ENCODE data around the gene LCAT.
"Not testable (repeated sequence)": the region's sequence is repeated elsewhere in the genome, so short reads cannot be mapped to it uniquely, and the experiment has no call there.

Gene LCAT

DNA sequence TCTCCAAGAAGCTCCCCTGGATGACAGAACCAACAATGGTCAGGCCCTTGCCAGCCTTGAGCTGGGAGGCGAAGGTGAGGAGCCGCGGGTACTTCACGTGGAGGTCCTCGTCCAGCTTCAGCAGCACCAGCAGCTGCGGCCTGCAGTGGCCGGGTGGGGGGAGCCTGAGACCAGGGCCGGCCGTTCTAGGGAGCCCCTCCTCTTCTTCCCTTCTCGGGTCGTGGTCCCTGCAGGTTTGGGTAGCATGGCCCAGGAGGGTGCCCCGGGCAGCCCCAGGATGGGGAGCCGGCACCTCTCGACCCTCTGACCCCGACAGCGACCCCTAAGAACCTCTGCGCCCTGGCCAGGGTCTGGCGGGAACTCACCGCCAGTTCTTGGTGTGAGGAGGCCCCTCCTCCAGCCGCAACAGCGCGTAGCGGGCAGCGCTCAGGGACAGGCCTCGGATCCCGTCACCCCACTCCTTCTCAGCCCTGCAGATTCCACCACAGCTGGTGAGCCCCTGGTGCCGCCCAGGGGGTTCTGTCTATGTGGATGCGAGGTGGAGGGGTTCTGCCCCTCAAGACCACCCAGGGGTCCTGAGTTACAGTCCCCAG is 3.1 kb upstream of the LCAT start:
- DNase-seq (ENCODE audit: low read depth), result no peak

DNA sequence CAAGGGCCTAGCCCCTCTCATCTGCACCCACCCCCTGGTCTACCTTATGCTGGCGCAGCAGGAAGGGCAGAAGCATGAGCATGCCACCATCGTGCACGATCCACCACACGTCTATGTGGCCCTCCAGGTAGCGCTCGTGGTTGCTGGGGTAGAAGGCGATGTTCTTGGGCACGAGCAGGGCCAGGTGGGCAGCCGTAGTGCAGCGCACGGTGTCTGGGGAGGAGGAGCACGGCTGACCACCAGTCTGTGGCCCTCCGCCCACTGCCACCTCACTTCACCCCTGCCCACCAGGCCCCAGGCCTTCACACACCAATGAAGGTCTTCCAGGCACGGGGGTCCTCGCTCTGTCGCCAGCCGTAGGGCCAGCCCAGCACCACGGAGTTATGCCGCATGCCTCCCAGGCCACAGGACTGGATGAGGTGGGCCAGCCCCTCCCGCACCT is 2.2 kb upstream of the LCAT start:
- no peak for DNase-seq (ENCODE audit: low read depth)

DNA sequence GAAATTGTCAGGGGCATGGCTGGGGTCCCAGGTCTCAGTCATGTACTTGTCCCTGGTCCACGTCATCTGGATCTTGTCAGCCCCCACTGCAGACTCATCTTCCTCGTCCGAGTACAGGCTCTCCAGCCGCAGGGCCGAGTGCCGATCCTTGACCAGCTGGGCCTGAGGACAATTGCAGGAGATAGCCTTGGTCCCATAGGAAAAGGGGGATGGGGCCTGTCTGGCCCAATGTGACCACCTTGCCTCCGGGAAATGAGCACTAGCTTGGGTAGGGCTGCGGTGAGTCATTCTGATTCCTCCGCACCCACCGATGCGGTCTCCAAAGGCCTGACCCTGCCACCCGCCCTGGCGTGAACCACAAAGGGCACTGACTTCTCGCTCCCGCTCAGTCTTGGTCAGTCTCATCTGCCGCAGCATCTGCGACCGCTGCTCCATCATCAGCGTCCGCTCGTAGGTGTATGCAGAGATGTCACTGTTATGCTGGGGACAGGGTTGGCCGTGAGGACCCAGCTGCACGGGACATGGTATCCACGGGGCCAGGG is 1.5 kb upstream of the LCAT start:
- no peak for DNase-seq (ENCODE audit: low read depth)

DNA sequence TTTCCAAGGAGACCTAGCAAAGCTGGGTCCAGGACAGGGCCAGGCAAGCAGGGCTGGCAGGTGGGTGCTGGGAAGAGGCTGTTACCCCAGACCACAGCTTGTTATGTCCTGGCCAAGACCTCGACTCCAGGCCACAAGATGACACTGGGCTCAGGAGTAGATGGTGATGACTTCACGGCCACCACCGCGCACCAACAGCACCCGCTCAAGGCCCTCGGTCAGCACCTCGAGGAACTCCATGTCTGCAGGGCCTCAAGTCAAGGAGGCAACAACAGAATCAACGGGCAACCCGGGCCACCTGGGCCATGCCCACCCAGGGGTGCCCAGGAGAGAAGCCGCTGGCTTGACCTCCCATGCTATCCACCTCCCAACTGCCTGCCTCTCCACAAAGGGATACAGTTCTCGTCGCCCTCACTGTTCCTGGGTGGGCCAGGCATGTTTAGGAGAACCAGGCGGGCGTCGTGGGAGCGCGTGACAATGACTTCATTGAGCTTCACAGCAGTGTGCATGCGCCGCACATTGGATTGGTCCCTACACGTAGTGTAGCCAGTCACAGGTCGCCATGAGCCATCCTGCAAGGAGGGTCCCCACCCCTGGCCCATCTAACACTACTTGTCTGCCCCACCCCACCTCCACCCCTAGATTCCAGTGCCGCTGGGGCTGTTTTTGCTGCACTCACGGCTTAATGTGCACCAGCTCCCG is 921 bp upstream of the LCAT start:
- no peak for DNase-seq (ENCODE audit: low read depth)

DNA sequence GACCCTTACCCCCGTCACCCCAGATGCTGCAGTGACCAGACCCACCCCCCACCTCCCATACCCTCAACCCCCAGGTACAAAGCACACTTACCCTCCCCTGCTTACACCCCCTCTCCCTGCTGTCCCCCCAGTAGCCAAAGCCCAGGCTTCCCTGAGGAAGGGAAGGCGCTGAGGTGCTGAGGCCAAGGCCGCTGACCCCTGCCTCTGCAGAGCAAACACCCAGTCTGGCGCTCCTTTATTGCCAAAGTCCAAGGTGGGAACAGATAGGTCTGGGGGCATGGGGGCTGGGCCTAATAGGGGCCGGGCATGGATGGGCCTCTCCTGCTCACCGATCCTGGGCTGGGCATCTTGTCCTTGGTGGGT is 683 bp downstream of the LCAT start:
- no peak for DNase-seq (ENCODE audit: low read depth)

DNA sequence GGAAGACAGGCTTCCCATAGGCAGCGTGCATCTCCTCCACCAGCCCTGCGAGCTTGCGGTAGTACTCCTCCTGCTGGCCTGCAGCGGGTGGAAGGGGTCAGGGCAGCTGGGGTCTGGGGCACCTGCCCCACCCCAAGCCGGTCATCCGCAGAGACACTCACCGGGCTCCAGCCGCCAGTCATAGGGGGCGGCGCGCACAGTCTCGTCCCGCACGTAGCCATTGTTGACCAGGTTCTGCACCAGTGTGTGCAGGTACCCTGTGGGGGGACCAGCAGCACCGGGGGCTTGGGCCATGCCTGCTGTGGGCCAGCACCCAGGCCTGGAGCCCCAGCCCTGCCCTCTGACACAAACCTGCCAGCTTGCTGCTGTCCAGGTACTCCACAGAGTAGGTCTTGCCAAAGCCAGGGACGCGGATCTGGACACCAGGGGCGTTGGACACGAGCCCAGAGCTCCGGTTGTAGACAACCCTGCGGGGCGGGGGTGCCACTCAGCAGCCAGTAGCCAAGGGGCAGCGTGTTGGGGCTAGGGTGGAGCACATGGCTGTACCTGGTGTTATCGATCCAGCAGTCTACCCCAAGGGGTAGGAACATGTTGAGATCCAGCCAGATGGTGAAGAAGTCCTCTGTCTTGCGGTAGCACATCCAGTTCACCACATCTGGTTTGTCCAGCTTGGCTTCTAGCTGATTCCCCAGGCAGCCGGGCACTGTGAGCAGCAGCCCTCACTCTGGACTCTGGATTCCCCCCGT is 1.2 kb downstream of the LCAT start:
- no peak for DNase-seq (ENCODE audit: low read depth)

DNA sequence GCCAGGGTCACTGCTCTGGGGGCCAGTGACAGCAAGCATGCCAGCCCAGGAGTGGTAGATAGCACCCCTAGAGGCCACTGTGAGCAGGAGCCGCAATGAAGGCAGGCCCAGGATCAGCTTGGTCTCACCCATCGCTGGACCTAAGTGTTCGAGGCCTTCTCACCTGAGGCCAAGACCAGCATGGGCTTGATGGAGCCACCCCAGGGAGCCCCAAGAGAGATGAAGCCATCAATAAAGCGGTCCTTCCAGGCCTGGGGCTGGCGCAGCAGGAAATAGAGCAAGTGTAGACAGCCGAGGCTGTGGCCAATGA is 1.8 kb downstream of the LCAT start:
- DNase-seq (ENCODE audit: low read depth), result no peak

DNA sequence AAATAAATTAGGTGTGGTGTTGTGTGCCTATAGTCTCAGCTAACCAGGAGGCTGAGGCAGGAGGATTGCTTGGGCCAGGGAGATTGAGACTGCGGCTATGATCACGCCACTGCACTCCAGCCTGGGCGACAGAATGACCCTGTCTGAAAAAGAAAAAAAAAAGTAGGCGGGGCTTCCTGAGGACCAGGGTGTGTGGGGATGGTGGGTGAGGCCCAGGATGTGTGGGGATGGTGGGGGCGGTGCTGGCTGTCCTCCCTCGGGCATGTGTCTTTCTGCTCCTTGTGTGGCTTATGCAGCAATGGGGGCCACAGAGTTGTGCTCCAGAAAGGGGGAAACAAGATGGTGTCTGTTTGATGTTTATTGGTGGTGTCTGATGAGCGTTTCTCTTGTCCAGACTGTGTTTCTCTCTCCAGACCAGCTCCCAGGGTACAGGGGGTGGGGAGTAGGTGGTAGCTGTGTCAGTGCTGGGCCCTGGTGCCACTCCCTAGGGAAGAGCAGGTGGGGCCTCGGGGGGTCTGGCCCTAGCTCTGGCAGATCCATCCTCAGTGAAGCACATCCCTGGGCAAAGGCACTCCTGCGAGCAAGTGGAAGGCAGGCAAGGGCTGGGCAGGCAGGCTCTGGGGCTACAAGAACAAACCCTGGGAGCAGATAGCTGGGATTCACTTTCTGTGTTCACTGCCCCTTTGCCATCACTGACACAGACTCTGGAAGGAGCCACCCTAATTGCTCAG is 2.3 kb downstream of the LCAT start:
- no peak for DNase-seq (ENCODE audit: low read depth)

DNA sequence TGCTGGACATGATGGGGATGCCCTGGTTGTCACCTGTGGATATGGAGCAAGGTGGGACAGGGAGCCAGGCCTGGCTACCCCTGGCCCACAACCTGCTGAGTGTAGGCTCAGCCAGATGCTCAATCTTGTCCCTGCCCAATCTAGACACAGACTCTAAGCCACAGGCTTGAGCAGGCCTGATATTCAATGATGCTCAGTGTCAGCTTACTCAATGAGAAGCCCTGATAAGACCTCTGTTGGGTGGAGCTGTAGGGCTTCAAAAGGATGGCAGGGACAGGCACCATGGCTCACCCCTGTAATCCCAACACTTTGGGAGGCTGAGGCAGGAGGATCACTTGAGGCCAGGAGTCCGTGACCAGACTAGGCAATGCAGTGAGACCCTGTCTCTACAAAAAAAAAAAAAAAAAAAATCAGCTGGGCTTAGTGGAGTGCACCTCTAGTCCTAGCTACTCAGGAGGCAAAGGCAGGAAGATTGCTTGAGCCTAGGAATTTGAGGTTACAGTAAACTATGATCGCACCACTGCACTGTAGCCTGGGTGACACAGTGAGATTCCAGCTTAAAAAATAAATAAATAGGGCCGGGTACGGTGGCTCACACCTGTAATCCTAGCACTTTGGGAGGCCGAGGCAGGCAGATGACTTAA is 3.4 kb downstream of the LCAT start:
- no peak for DNase-seq (ENCODE audit: low read depth)

DNA sequence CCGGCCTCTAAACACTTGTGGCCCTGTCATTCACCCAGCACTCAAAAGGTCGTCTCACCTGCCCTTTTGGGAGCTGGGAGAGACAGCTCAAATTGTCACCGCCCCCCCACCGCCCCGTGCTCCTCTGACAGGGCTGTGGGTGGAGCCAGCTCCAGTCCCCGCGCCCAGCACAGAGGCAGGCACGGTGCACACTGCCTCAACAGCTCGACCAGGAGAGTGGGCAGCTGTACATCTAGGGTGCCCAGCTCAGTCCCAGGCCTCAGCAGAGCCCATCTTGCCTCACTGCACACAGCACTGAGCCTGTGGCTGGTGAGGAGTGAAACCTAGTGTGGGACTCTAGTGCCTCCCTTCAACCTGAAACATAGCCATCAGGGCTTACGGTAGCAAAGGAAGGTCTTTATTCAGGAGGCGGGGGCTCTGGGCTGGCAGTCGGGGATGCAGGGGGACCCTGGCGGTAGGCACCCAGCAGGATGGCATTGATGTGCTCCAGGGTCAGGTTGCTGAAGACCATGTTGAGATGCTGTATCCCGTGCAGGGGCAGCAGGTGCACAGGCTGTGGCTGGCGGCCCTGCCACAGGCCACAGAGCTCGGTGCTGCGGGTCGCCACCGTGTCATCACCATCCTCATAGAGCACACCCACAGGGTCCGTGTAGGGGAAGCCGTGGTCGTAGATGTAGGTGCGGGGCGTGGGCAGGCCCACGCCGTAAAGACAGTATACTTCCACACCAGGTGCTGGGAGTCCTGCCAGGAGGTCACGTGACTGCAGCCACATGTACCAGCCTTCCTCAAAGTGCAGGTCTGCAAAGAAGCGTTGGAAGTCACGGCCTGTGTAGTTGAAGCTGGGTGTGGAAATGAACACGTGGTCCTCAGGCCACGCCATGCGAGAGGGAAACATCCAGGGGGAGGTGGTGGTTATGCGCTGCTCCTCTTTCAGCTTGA is 4.1 kb downstream of the LCAT start:
- peak; percentile 43 for DNase-seq (ENCODE audit: low read depth)

DNA sequence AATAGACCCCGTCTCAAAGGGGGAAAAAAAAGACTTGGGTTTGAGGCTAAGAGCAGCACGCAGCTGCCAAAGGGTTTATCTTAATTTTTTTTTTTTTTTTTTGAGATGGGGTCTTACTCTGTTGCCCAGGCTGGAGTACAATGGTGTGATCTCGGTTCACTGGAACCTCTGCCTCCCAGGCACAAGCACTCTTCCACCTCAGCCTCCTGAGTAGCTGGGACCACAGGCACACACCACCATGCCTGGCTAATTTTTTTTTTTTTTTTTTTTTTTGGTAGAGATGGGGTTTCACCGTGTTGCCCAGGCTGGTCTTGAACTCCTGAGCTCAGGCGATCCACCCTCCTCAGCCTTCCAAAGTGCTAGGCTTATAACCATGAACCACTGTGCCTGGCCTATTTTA is 6.2 kb downstream of the LCAT start:
- DNase-seq (ENCODE audit: low read depth), result not testable (repeated sequence)

DNA sequence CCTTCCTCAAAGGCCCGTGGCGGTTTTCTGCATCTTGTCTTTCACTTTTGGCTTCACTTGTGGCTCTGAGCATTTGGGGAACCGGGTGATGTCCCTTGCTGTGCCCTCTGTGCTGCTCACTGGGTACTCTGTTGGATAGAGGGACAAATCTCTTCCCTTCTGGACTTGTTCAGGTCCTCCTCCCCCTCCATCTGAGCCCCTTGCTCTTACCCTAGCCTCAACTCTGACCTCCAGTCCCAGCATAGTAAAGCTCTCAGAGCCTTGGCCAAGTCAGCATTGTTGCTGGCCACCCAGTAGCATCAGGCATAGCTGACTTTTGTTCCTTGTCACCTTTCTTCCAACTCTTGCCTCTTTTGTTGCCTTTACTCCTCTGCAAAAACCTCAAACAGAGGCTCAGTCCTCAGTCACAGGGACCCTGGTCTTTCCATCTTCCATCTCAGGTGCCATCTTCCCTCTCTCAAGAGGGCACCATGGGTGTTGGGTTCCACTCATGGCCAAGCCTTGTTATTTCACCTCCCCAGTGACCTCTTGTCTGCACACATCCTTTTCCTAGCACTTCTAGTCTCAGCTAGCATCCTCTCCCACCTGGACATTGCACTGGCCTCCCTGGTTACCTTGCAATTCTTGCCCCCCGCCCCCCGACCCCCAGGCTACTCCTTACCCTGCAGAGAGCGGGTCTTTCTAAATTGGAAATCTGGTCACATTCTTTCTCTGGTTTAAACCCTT is 6.9 kb downstream of the LCAT start:
- peak; percentile 72 for DNase-seq (ENCODE audit: low read depth)

DNA sequence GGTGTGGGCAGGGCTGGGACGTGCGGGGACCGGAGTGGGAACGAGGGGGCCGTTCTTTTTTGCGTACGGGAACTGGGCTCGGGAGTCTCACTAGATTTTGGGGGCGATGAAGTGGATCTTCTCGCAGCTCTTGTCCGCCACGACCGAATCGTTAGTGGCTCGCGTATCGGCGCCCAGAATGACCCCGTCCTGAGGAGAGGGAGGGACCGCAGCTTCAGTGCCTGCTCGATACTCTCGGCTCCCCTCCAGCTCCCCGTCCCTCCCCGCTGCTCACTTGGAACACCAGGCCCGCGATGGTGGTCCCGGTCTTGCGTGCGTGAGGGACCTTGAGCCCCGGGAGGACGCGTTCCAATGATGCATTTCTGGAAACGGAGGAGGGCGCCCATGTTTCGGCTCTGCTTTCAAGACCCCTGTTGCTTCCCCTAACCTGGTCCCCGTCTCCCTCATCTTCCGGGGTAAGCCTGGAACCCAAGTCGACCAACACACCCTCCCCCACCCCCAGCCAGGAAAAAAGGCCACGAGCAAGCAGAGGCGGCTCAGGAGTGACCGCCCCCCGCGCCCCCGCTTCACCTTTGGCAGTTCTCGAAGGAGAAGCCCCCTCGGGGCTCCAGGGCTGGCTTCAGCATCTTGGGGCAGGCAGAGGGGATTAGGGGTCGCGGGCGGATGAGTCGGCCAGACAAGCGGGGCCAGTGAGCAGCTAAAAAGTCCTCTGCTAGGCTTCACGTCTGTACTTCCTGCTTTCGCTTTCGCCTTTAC is 7.6 kb downstream of the LCAT start, which contains the start of gene PSMB10:
Gene PSMB10, minus strand, starts transcription at position 727 of the 756 bp plus-strand sequence. Its CDS starts 101 bp downstream, at position 626.
- DNase-seq (ENCODE audit: low read depth), result peak; percentile 44

DNA sequence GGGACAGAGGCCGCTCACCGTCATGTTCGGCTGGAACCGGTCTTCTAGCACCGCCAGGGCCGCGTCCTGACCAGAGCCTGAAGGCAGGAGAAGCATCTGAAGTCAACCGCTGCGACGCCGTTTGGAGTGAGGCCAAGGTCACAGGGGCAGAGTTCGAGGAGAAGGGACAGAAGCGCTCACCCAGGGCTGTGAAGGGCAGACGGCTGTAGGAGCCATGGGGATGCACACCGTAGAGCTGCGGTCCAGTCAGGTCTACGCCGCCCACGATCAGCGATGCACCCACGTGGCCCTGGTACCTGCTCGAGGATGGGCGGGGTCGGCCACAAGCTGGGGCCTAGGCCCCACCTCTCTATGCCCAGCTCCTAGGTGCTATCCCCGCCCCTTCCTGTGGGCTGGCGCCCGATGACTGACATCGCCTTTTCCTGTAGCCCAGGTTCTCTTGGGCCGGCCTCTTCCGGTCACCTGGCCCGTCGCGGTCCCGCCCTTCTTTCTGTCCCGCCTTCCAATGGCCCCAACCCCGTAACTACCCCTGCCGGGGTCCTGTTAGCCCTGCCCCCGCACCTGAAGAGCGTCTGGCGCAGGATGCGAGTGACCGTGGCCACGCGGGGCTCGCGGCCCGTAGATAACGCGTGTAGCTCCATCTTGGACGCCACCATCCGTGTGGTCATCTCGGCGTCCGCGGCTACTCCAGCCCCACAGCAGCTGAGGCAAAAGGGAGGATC is 8.4 kb downstream of the LCAT start:
- DNase-seq (ENCODE audit: low read depth), result peak; percentile 95

DNA sequence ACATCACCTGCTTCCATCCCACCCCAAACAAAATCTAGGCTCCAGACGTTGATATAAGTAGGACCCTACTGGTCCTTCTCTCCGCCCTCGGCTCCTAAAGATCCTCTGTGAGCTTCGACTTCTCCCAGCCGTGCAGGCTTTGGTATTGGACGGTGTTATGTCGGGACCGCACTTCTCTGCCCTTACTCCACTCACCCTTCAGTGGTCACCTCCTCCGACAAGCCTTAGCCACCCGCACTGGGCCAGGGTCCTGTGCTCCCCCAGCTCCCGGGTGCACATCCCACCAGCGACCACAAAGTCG is 8.9 kb downstream of the LCAT start:
- DNase-seq (ENCODE audit: low read depth), result no peak

DNA sequence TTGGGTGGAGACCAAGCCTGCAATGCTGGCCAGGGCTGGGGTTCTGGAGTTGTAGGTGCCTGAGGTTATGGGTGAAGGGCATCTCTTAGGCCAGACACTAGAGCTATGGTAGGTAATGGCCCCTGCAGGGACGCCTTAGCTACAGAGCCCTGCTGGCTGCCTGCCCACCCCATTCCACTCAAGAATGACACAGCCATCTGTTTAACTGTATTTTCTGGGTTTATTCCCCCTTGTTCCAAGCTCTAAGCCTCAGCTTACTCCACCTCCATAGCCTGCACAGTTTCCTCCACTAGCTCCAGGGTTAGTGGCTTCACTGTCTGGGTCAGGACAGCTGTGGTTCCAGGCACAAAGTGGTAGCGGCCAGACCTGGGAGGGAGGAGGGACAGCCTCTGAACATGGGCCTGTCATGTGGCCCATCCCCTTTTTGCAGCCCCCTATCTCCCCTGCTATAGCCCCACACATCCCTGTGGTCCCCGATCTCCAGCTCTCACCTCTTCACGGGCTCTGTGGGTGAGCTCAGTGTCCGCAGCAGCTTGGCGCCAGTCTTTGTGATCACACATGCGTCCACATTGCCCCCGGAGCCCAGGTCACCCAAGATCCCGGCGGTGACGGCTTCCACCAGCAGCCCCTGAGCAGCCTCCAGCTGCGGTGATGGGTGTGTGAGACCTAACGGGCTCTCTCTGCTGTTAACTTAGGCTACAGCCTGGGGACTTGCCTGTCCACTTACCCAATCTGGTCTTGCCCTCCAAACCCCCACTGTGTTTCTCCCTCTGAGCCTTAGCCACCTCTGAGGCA is 9.4 kb downstream of the LCAT start:
- no peak for DNase-seq (ENCODE audit: low read depth)

DNA sequence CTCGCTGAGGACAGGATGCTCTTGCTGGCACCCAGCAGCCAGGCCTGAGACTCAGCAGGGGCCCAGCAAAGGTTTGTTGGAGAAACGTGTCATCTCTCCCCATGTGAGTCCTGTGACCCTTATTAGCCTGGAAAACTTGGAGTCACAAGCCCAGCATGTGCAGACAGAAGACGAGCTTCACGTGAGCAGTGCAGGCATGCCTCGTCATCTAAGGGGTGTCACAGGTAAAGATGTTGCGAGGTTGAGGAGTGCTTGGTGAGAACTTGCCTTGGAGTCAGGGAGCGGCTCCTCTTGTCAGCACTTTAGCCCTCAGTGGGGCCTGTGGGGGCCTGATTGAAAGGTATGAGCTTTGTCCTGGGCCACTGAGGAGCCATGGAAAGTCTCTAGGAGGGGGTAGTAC is 10.1 kb downstream of the LCAT start:
- DNase-seq (ENCODE audit: low read depth), result no peak

DNA sequence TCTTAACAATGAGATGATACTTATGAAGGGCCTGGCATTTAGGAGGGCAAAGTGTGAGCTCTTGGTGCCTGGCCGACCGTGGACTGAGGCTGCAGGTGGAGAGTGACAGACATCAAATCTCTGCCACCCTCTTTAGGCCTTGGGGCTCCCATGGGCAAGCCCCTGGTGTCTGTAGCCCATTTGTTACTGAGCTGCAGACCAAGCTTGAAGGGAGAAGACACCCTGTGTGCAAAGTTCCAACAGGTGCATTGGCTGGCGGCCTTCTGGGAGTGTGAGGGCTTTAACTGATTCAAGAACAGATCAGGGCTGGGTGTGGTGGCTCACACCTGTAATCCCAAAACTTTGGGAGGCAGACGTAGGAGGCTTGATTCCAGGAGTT is 11.5 kb downstream of the LCAT start:
- DNase-seq (ENCODE audit: low read depth), result no peak

Measured in activated T-cell treated with anti-CD3 and anti-CD28 coated beads for 24 hours (primary cell).